Muscle layer of colon (tissue), 2 donors: Measurements from ENCODE around the gene TAC3.
"Not testable (repeated sequence)": the region's sequence is repeated elsewhere in the genome, so short reads cannot be mapped to it uniquely, and the experiment has no call there.

Experiments
- H3K27ac ChIP-seq: one replicate; pipeline ENCODE4 v1.7.0; 2013; ENCODE audit warnings: low read depth, mild to moderate bottlenecking, low read length, moderate library complexity
- H3K27me3 ChIP-seq, 2 donors: one replicate each; pipeline ENCODE4 v1.7.0; 2013; ENCODE audit warnings: low read length in 2 of 2, mild to moderate bottlenecking in 2 of 2; ENCODE audit not compliant: insufficient read depth in 2 of 2, control insufficient read depth in 1 of 2
- H3K36me3 ChIP-seq: one replicate; pipeline ENCODE4 v1.7.0; 2013; ENCODE audit warnings: mild to moderate bottlenecking, low read length; ENCODE audit not compliant: insufficient read depth
- H3K4me1 ChIP-seq: one replicate; pipeline ENCODE4 v1.7.0; 2013; ENCODE audit warnings: mild to moderate bottlenecking, low read length; ENCODE audit not compliant: insufficient read depth
- H3K4me3 ChIP-seq, 2 donors: one replicate each; pipeline ENCODE4 v1.7.0; 2013; ENCODE audit warnings: low read length in 2 of 2, low read depth in 1 of 2, mild to moderate bottlenecking in 1 of 2, moderate library complexity in 1 of 2
- H3K9ac ChIP-seq: one replicate; pipeline ENCODE4 v1.7.0; 2013; ENCODE audit warnings: low read length
- H3K9me3 ChIP-seq: one replicate; pipeline ENCODE4 v1.7.0; 2013; ENCODE audit warnings: mild to moderate bottlenecking, low read length
- donor health status: abdominal sarcoma.
- donor health status: Adenocarcinoma of cecum.

TAC3 gene

GRCh38 chr12:56989861-56990610 lies 26.3 kb downstream of the TAC3 start:
- no peak overlapping the region for H3K9ac ChIP-seq

GRCh38 chr12:56988207-56988739 lies 28.1 kb downstream of the TAC3 start:
- Histone ChIP-seq H3K36me3 (no peaks in the 10 kb centered on the region), H3K27ac (no peak overlapping the region), H3K4me1 (no peaks in the 10 kb centered on the region), H3K9ac (no peak overlapping the region), H3K9me3 (no peaks in the 10 kb centered on the region), H3K4me3 (no peak overlapping the region), H3K27me3 (no peaks in the 10 kb centered on the region)

More at GRCh38 chr12:56989861-56990610, 26.3 kb downstream of the TAC3 start:
- no peak overlapping the region for H3K27ac ChIP-seq
- H3K4me3 ChIP-seq: no peak overlapping the region
- H3K9me3 ChIP-seq: no peaks in the 10 kb centered on the region
- H3K36me3 ChIP-seq: no peaks in the 10 kb centered on the region
- H3K4me1 ChIP-seq: no peaks in the 10 kb centered on the region
- H3K27me3 ChIP-seq: no peaks in the 10 kb centered on the region

GRCh38 chr12:56987551-56988053 lies 28.7 kb downstream of the TAC3 start:
- Histone ChIP-seq H3K9ac (no peak overlapping the region), H3K4me1 (no peaks in the 10 kb centered on the region)

GRCh38 chr12:56987011-56987410 lies 29.3 kb downstream of the TAC3 start:
- no peak overlapping the region for H3K4me3 ChIP-seq
- no peaks in the 10 kb centered on the region for H3K36me3 ChIP-seq
- H3K27me3 ChIP-seq: no peaks in the 10 kb centered on the region
- no peak overlapping the region for H3K27ac ChIP-seq
- H3K9me3 ChIP-seq: no peaks in the 10 kb centered on the region
- no peaks in the 10 kb centered on the region for H3K4me1 ChIP-seq
- no peak overlapping the region for H3K9ac ChIP-seq

More at GRCh38 chr12:56987551-56988053, 28.7 kb downstream of the TAC3 start:
- Histone ChIP-seq H3K4me3 (no peak overlapping the region), H3K9me3 (no peaks in the 10 kb centered on the region), H3K27me3 (no peaks in the 10 kb centered on the region), H3K27ac (no peak overlapping the region), H3K36me3 (no peaks in the 10 kb centered on the region)

GRCh38 chr12:56985714-56986113 lies 30.6 kb downstream of the TAC3 start:
- not testable (repeated sequence) for H3K9me3 ChIP-seq, H3K36me3 ChIP-seq, H3K27ac ChIP-seq, H3K4me1 ChIP-seq, H3K9ac ChIP-seq, H3K4me3 ChIP-seq, H3K27me3 ChIP-seq

- Histone ChIP-seq H3K9ac (no peak overlapping the region), H3K27ac (no peak overlapping the region), H3K36me3 (no peaks in the 10 kb centered on the region), H3K4me3 (no peak overlapping the region), H3K27me3 (no peaks in the 10 kb centered on the region), H3K4me1 (no peaks in the 10 kb centered on the region), H3K9me3 (no peaks in the 10 kb centered on the region)
Observed at GRCh38 chr12:56983386-56983785, 32.9 kb downstream of the TAC3 start.

GRCh38 chr12:56982578-56983236 lies 33.6 kb downstream of the TAC3 start:
- H3K9ac ChIP-seq, H3K36me3 ChIP-seq, H3K4me3 ChIP-seq, H3K9me3 ChIP-seq, H3K4me1 ChIP-seq, H3K27me3 ChIP-seq, H3K27ac ChIP-seq: not testable (repeated sequence)

- Histone ChIP-seq H3K36me3 (no peaks in the 10 kb centered on the region), H3K4me1 (no peaks in the 10 kb centered on the region), H3K4me3 (no peak overlapping the region), H3K9ac (no peak overlapping the region), H3K9me3 (no peaks in the 10 kb centered on the region), H3K27me3 (no peaks in the 10 kb centered on the region), H3K27ac (no peak overlapping the region)
Observed at GRCh38 chr12:56980941-56981530, 35.3 kb downstream of the TAC3 start.

GRCh38 chr12:56980268-56980667 lies 36.1 kb downstream of the TAC3 start:
- Histone ChIP-seq H3K4me1 (no peaks in the 10 kb centered on the region), H3K4me3 (no peak overlapping the region), H3K9ac (no peak overlapping the region), H3K9me3 (no peaks in the 10 kb centered on the region), H3K27ac (no peak overlapping the region), H3K36me3 (no peaks in the 10 kb centered on the region), H3K27me3 (no peaks in the 10 kb centered on the region)

GRCh38 chr12:56979628-56980027 lies 36.7 kb downstream of the TAC3 start:
- Histone ChIP-seq H3K27ac (no peak overlapping the region), H3K9ac (no peak overlapping the region), H3K9me3 (no peaks in the 10 kb centered on the region), H3K27me3 (no peaks in the 10 kb centered on the region), H3K4me3 (no peak overlapping the region), H3K36me3 (no peaks in the 10 kb centered on the region), H3K4me1 (no peaks in the 10 kb centered on the region)

GRCh38 chr12:56978397-56979138 lies 37.8 kb downstream of the TAC3 start:
- Histone ChIP-seq H3K27ac (no peak overlapping the region), H3K4me1 (no peaks in the 10 kb centered on the region), H3K27me3 (no peaks in the 10 kb centered on the region), H3K36me3 (no peaks in the 10 kb centered on the region), H3K9me3 (no peaks in the 10 kb centered on the region), H3K4me3 (no peak overlapping the region), H3K9ac (no peak overlapping the region)
